ENCODE results near the gene PCDHGA7.
"Not testable (repeated sequence)": the region's sequence is repeated elsewhere in the genome, so short reads cannot be mapped to it uniquely, and the experiment has no call there.

PCDHGA7 gene

DNA sequence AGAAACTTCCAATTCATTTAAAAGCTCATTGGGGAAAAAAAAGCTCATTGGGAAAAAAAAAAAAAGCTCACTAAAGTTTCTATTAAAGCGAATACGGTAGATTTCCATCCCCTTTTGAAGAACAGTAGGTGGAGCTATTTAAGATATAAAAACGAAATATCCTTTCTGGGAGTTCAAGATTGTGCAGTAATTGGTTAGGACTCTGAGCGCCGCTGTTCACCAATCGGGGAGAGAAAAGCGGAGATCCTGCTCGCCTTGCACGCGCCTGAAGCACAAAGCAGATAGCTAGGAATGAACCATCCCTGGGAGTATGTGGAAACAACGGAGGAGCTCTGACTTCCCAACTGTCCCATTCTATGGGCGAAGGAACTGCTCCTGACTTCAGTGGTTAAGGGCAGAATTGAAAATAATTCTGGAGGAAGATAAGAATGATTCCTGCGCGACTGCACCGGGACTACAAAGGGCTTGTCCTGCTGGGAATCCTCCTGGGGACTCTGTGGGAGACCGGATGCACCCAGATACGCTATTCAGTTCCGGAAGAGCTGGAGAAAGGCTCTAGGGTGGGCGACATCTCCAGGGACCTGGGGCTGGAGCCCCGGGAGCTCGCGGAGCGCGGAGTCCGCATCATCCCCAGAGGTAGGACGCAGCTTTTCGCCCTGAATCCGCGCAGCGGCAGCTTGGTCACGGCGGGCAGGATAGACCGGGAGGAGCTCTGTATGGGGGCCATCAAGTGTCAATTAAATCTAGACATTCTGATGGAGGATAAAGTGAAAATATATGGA lies 48.0 kb downstream of the PCDHGA7 start, which contains the start of gene PCDHGA12:
PCDHGA12 (plus strand) TSS at position 176 of the 782 bp plus-strand sequence; CDS start at position 429, 253 bp downstream.
- Histone ChIP-seq H3K9ac (ENCODE audit: low read length) (no peak within 1 kb of the TSS), H3K36me3 (ENCODE audit: control insufficient read depth, insufficient read depth, low read length) (no peaks in the 10 kb centered on the region), H3K4me3 (ENCODE audit: low read length) (peak within 1 kb of the TSS; percentile 38), H3K9me3 (ENCODE audit: control insufficient read depth, low read length) (peaks cover 41% of the 10 kb centered on the region), H3K27me3 (ENCODE audit: control insufficient read depth, insufficient read depth, low read length) (peaks cover 16% of the 10 kb centered on the region), H3K4me1 (ENCODE audit: control insufficient read depth, insufficient read depth, low read length) (no peaks in the 10 kb centered on the region)

DNA sequence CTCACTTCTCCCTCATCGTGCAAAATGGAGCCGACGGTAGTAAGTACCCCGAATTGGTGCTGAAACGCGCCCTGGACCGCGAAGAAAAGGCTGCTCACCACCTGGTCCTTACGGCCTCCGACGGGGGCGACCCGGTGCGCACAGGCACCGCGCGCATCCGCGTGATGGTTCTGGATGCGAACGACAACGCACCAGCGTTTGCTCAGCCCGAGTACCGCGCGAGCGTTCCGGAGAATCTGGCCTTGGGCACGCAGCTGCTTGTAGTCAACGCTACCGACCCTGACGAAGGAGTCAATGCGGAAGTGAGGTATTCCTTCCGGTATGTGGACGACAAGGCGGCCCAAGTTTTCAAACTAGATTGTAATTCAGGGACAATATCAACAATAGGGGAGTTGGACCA lies 48.7 kb downstream of the PCDHGA7 start:
- H3K27me3 ChIP-seq (ENCODE audit: control insufficient read depth, insufficient read depth, low read length) = peaks cover 16% of the 10 kb centered on the region
- peaks cover 41% of the 10 kb centered on the region for H3K9me3 ChIP-seq (ENCODE audit: control insufficient read depth, low read length)
- no peaks in the 10 kb centered on the region for H3K4me1 ChIP-seq (ENCODE audit: control insufficient read depth, insufficient read depth, low read length)
- no peaks in the 10 kb centered on the region for H3K36me3 ChIP-seq (ENCODE audit: control insufficient read depth, insufficient read depth, low read length)
- no peak overlapping the region for H3K9ac ChIP-seq (ENCODE audit: low read length)
- peak overlapping the region; percentile 38 for H3K4me3 ChIP-seq (ENCODE audit: low read length)

DNA sequence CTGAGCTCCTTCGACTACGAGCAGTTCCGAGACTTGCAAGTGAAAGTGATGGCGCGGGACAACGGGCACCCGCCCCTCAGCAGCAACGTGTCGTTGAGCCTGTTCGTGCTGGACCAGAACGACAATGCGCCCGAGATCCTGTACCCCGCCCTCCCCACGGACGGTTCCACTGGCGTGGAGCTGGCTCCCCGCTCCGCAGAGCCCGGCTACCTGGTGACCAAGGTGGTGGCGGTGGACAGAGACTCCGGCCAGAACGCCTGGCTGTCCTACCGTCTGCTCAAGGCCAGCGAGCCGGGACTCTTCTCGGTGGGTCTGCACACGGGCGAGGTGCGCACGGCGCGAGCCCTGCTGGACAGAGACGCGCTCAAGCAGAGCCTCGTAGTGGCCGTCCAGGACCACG lies 49.8 kb downstream of the PCDHGA7 start:
- H3K4me3 ChIP-seq (ENCODE audit: low read length); H3K36me3 ChIP-seq (ENCODE audit: control insufficient read depth, insufficient read depth, low read length); H3K9ac ChIP-seq (ENCODE audit: low read length); H3K4me1 ChIP-seq (ENCODE audit: control insufficient read depth, insufficient read depth, low read length): not testable (repeated sequence)
- Histone ChIP-seq H3K27me3 (ENCODE audit: control insufficient read depth, insufficient read depth, low read length) (peaks cover 16% of the 10 kb centered on the region), H3K9me3 (ENCODE audit: control insufficient read depth, low read length) (peaks cover 39% of the 10 kb centered on the region)

DNA sequence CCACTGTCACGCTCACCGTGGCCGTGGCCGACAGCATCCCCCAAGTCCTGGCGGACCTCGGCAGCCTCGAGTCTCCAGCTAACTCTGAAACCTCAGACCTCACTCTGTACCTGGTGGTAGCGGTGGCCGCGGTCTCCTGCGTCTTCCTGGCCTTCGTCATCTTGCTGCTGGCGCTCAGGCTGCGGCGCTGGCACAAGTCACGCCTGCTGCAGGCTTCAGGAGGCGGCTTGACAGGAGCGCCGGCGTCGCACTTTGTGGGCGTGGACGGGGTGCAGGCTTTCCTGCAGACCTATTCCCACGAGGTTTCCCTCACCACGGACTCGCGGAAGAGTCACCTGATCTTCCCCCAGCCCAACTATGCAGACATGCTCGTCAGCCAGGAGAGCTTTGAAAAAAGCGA lies 50.2 kb downstream of the PCDHGA7 start:
- not testable (repeated sequence) for H3K4me3 ChIP-seq (ENCODE audit: low read length); H3K36me3 ChIP-seq (ENCODE audit: control insufficient read depth, insufficient read depth, low read length); H3K9ac ChIP-seq (ENCODE audit: low read length); H3K4me1 ChIP-seq (ENCODE audit: control insufficient read depth, insufficient read depth, low read length)
- peaks cover 35% of the 10 kb centered on the region for H3K9me3 ChIP-seq (ENCODE audit: control insufficient read depth, low read length)
- peaks cover 16% of the 10 kb centered on the region for H3K27me3 ChIP-seq (ENCODE audit: control insufficient read depth, insufficient read depth, low read length)

DNA sequence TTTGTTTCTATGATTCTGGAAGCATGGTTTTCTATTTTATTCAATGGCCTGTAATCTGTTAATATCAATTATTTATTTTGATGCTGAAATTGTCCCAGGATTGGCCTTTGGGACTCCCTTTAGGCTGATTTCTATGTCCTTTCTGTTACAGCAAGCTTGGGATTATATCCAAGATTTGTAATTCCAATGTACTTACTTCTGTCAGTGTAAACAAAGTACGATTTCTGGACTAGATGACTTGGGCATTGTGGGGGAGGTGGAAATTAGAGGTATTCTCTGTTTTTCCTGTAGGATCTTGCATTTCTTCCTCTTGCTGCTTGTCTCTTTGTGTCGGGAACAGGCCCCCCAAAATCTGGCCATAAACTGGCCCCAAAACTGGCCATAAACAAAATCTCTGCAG lies 51.5 kb downstream of the PCDHGA7 start:
- Histone ChIP-seq H3K4me3 (ENCODE audit: low read length) (no peak overlapping the region), H3K36me3 (ENCODE audit: control insufficient read depth, insufficient read depth, low read length) (no peaks in the 10 kb centered on the region), H3K9ac (ENCODE audit: low read length) (no peak overlapping the region), H3K9me3 (ENCODE audit: control insufficient read depth, low read length) (peaks cover 23% of the 10 kb centered on the region), H3K4me1 (ENCODE audit: control insufficient read depth, insufficient read depth, low read length) (no peaks in the 10 kb centered on the region), H3K27me3 (ENCODE audit: control insufficient read depth, insufficient read depth, low read length) (peaks cover 16% of the 10 kb centered on the region)

Measured in mucosa of stomach (tissue), 1 donor.